ENCODE results near the gene KIF6. TPM values are rescaled to one million over a fixed set of nuclear protein-coding genes. Genes with fewer than 3 reads are reported as not detected.

KIF6 gene
- total RNA-seq, 1 donor from 2014 or later: 2.7 TPM

GRCh38 chr6:39296745-39297640, 428.2 kb downstream of the KIF6 start:
- no peak overlapping the region for H3K4me2 ChIP-seq
- no peak for DNase-seq (ENCODE audit: low spot score)
- H3K4me3 ChIP-seq: no peak overlapping the region
- H3K27me3 ChIP-seq: peaks cover 16% of the 10 kb centered on the region
- Mint-ChIP-seq H3K4me3 (no peak overlapping the region), H3K27ac (no peak overlapping the region), H3K27me3 (ENCODE audit: insufficient read depth, low read depth) (peaks cover 9% of the 10 kb centered on the region), H3K9me3 (no peaks in the 10 kb centered on the region), H3K36me3 (no peaks in the 10 kb centered on the region), H3K4me1 (peaks cover 5% of the 10 kb centered on the region)
- H3K36me3 ChIP-seq: no peaks in the 10 kb centered on the region
- H3K4me1 ChIP-seq: peaks cover 6% of the 10 kb centered on the region
- H3K9me3 ChIP-seq (ENCODE audit: low read depth): no peaks in the 10 kb centered on the region
- H3K9ac ChIP-seq: no peak overlapping the region
- H4K20me1 ChIP-seq (ENCODE audit: low read depth): no peaks in the 10 kb centered on the region
- no peak overlapping the region for H2AFZ ChIP-seq (replicated peaks)
- no peaks in the 10 kb centered on the region for H3K79me2 ChIP-seq (ENCODE audit: low read depth)
- no peak overlapping the region for H3K27ac ChIP-seq
- TF ChIP-seq EZH2 (IDR thresholded peaks at IDR 0.05): no peak
- TF ChIP-seq CTCF (IDR thresholded peaks at IDR 0.05): no peak
- TF ChIP-seq EZH2phosphoT487 (IDR thresholded peaks at IDR 0.05): no peak
- H3F3A ChIP-seq (ENCODE audit: low read depth): no peaks in the 10 kb centered on the region

GRCh38 chr6:39295611-39296011, 429.6 kb downstream of the KIF6 start:
- Mint-ChIP-seq H3K27ac (peak overlapping the region; percentile 9), H3K36me3 (no peaks in the 10 kb centered on the region), H3K9me3 (no peaks in the 10 kb centered on the region), H3K27me3 (ENCODE audit: insufficient read depth, low read depth) (peaks cover 9% of the 10 kb centered on the region), H3K4me1 (peaks cover 9% of the 10 kb centered on the region), H3K4me3 (no peak overlapping the region)
- Histone ChIP-seq H3K79me2 (ENCODE audit: low read depth) (no peaks in the 10 kb centered on the region), H3K4me1 (peaks cover 16% of the 10 kb centered on the region), H3K9ac (no peak overlapping the region), H2AFZ (replicated peaks) (no peak overlapping the region), H3K36me3 (no peaks in the 10 kb centered on the region), H3K27ac (no peak overlapping the region), H3K27me3 (peaks cover 23% of the 10 kb centered on the region), H3K4me3 (no peak overlapping the region), H3F3A (ENCODE audit: low read depth) (no peaks in the 10 kb centered on the region), H3K9me3 (ENCODE audit: low read depth) (no peaks in the 10 kb centered on the region), H4K20me1 (ENCODE audit: low read depth) (no peaks in the 10 kb centered on the region), H3K4me2 (no peak overlapping the region)
- TF ChIP-seq CTCF (IDR thresholded peaks at IDR 0.05) (no peak), EZH2 (IDR thresholded peaks at IDR 0.05) (no peak), EZH2phosphoT487 (IDR thresholded peaks at IDR 0.05) (no peak)
- peak; percentile 26 for DNase-seq (ENCODE audit: low spot score)

GRCh38 chr6:39294899-39295298, 430.3 kb downstream of the KIF6 start:
- no peak overlapping the region for H3K4me3 Mint-ChIP-seq
- TF ChIP-seq EZH2 (IDR thresholded peaks at IDR 0.05): no peak
- TF ChIP-seq CTCF (IDR thresholded peaks at IDR 0.05): no peak
- TF ChIP-seq EZH2phosphoT487 (IDR thresholded peaks at IDR 0.05): no peak
- H3K27me3 ChIP-seq: peaks cover 23% of the 10 kb centered on the region
- H3K9me3 Mint-ChIP-seq: no peaks in the 10 kb centered on the region
- H3F3A ChIP-seq (ENCODE audit: low read depth): no peaks in the 10 kb centered on the region
- no peak overlapping the region for H3K9ac ChIP-seq
- H3K36me3 Mint-ChIP-seq: no peaks in the 10 kb centered on the region
- H3K4me1 Mint-ChIP-seq: peaks cover 9% of the 10 kb centered on the region
- no peaks in the 10 kb centered on the region for H3K79me2 ChIP-seq (ENCODE audit: low read depth)
- H2AFZ ChIP-seq (replicated peaks): no peak overlapping the region
- H3K27ac ChIP-seq: no peak overlapping the region
- H3K4me2 ChIP-seq: no peak overlapping the region
- no peaks in the 10 kb centered on the region for H3K9me3 ChIP-seq (ENCODE audit: low read depth)
- H3K27ac Mint-ChIP-seq: peak overlapping the region; percentile 9
- no peak overlapping the region for H3K4me3 ChIP-seq
- peaks cover 9% of the 10 kb centered on the region for H3K27me3 Mint-ChIP-seq (ENCODE audit: insufficient read depth, low read depth)
- no peak for DNase-seq (ENCODE audit: low spot score)
- peaks cover 16% of the 10 kb centered on the region for H3K4me1 ChIP-seq
- H4K20me1 ChIP-seq (ENCODE audit: low read depth): no peaks in the 10 kb centered on the region
- H3K36me3 ChIP-seq: no peaks in the 10 kb centered on the region

Data from neural progenitor cell (in vitro differentiated cells).